HG03039 (cell line): ENCODE measurements around the gene MYH14.
"Not testable (repeated sequence)": the region's sequence is repeated elsewhere in the genome, so short reads cannot be mapped to it uniquely, and the experiment has no call there.

Source experiments
- ATAC-seq: cut with Tn5 transposase; IDR thresholded peaks from one replicate; pipeline ENCODE4 v1.9.1; 2021; ENCODE audit warnings: mild to moderate bottlenecking, moderate library complexity; ENCODE audit not compliant: unreplicated experiment

Gene MYH14

GRCh38 chr19:50223439-50223716 lies 20.0 kb downstream of the MYH14 start:
- no peak for ATAC-seq

GRCh38 chr19:50224986-50225747 lies 21.7 kb downstream of the MYH14 start:
- no peak for ATAC-seq

GRCh38 chr19:50226536-50226935 lies 23.1 kb downstream of the MYH14 start:
- ATAC-seq, result no peak

GRCh38 chr19:50228153-50228552 lies 24.7 kb downstream of the MYH14 start:
- ATAC-seq, result not testable (repeated sequence)

GRCh38 chr19:50230379-50231351 lies 27.2 kb downstream of the MYH14 start:
- no peak for ATAC-seq

- ATAC-seq, result not testable (repeated sequence)
These were observed 28.0 kb downstream of the MYH14 start for GRCh38 chr19:50231417-50231816.

GRCh38 chr19:50231821-50232220 lies 28.4 kb downstream of the MYH14 start:
- no peak for ATAC-seq

GRCh38 chr19:50232600-50232999 lies 29.2 kb downstream of the MYH14 start:
- ATAC-seq, result no peak

- no peak for ATAC-seq
These were observed 30.0 kb downstream of the MYH14 start for GRCh38 chr19:50233308-50233910.

GRCh38 chr19:50237493-50237892 lies 34.1 kb downstream of the MYH14 start:
- not testable (repeated sequence) for ATAC-seq

- no peak for ATAC-seq
These were observed 34.6 kb downstream of the MYH14 start for GRCh38 chr19:50238043-50238442.

GRCh38 chr19:50239921-50240590 lies 36.6 kb downstream of the MYH14 start:
- ATAC-seq, result no peak

GRCh38 chr19:50242581-50242980 lies 39.2 kb downstream of the MYH14 start:
- no peak for ATAC-seq

- ATAC-seq, result no peak
These were observed 41.3 kb downstream of the MYH14 start for GRCh38 chr19:50244695-50245094.

GRCh38 chr19:50248413-50248812 lies 45.0 kb downstream of the MYH14 start:
- no peak for ATAC-seq

- ATAC-seq, result no peak
These were observed 45.4 kb downstream of the MYH14 start for GRCh38 chr19:50248826-50249225.

- ATAC-seq, result no peak
These were observed 46.2 kb downstream of the MYH14 start for GRCh38 chr19:50249636-50250035.

- no peak for ATAC-seq
These were observed 47.2 kb downstream of the MYH14 start for GRCh38 chr19:50250450-50251136.

- ATAC-seq, result no peak
These were observed 48.9 kb downstream of the MYH14 start for GRCh38 chr19:50252111-50252886.

GRCh38 chr19:50252887-50253268 lies 49.5 kb downstream of the MYH14 start:
- ATAC-seq, result no peak
